ENCODE results near the gene GATAD1.
"Not testable (repeated sequence)": the region's sequence is repeated elsewhere in the genome, so short reads cannot be mapped to it uniquely, and the experiment has no call there.

GATAD1 gene, protein sequence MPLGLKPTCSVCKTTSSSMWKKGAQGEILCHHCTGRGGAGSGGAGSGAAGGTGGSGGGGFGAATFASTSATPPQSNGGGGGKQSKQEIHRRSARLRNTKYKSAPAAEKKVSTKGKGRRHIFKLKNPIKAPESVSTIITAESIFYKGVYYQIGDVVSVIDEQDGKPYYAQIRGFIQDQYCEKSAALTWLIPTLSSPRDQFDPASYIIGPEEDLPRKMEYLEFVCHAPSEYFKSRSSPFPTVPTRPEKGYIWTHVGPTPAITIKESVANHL

DNA sequence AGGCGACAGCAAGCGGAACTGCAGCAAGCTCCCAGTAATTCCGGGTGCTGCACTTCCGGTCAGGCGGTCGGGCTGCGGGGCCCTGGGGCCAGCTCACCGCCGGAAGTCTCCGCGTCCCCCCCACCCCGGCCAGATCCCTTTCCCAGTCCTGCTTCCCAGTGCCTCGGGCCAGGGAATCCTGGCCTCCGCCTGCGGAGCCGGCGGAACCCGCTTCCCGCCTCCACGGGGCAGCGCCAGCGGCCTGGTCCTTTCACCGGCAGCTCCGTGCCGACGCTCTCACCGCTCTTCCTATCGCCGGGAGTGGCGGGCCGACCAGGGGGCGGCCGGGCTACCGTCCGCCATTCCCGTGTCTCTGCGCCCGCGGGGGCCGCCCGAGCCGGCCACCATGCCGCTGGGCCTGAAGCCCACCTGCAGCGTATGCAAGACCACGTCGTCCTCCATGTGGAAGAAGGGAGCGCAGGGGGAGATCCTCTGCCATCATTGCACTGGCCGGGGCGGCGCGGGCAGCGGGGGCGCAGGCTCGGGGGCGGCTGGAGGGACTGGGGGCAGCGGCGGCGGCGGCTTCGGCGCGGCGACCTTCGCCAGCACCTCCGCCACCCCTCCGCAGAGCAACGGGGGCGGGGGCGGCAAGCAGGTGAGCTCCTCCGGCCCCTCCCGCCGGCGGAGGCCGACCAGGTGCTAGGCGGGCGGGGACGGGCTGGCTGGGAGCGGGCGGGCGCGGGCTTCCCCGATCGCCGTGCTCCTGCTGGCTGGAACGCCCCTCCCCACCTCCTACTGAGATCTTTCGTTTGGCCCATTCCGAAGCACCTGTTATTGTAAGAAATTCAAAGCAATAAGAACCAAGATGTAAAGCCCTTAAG lies at the start of gene GATAD1:
TSS of gene GATAD1 (plus strand) at position 138 of the 860 bp plus-strand sequence. CDS start at position 386, 248 bp downstream.
- FAIRE-seq = no peak

DNA sequence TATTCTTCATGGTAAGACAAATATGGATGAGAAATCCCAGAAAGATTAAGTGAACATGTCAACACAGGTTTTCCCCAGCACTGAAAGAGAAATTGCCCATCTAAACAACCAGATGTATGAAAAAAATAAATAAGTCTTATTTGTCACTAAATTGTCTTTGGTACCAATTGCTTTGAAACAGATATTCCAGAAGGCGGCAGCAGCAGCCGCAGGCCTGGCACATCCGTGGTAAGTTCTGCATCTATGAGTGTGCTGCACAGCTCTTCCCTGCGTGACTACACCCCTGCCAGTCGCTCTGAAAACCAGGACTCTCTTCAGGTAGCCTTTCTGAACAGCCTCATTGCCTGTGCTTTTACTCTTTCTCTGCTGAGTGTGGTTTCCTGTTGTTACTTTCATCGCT lies 49.7 kb upstream of the GATAD1 start:
- no peak for FAIRE-seq

DNA sequence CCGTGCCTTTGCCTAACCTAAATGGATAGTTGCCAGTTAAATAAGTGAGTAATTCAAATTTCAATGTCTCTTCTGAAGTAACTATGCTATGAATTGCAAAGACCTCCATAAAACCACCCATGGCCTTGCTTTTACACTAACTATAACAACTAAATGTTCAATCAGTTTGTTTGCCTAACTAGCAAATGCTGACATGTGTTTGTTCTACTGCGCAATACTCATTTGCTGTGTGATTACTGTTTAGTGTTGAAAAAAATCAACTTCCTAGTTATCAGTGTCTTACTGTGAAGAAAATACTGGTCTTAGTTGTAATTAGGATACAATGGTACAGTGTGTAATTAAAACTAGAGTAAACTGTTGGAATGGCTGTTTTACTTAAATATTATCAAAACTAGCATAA lies 47.3 kb upstream of the GATAD1 start:
- no peak for FAIRE-seq

DNA sequence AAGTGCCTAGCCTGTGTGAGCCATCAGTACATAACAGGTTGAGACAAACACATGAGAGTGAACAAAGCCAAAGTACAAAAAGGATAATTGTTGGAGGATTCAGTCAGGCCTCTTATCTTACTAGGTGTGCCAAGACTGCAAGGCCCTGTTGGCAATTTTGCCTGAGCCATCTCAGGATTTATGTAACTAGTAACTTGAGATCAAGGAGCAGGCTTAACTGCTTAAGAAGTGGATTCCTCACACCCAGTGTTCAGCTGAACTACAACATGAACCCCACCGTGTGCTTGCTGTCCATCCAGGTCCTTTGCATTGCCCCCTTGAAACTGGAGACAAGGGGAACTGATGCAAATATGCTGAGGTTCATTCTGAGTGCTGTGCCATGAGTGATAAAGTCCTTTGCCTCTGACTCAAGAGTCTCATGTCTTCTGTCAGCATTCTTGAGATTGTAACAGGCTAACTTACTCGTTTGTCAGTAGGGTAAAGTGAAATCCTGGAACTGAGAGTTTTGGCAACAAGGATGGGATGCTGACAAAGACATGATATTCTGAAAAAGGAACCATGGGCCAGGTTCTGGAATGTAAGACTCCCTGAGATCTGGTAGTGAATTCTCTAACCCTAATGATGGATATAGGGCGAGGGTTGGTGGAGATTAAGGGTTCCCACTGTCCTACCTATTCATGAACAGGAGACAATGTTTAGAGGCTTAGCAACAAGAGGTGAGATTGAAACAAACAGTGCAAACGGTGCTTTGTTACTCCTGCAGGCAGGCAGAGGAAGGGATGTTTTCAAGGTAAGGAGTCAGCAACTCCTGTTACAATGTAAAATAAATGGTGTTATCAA lies 44.1 kb upstream of the GATAD1 start:
- no peak for FAIRE-seq

DNA sequence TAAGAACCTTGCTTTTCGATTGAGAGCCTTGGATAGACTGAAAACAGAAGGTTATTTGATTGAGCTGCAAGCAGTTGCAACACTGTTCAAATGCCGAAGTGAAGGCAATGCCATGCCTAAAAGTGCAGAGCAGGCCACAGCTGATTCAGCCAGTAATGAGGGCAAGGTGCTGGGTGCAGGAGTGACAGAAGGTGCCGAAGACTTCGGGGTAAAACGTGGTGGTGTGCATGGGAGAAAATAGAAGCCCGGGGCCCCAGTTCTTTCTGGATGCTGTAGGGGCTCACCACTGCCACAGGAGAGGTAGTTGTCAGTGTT lies 43.6 kb upstream of the GATAD1 start:
- FAIRE-seq = no peak

DNA sequence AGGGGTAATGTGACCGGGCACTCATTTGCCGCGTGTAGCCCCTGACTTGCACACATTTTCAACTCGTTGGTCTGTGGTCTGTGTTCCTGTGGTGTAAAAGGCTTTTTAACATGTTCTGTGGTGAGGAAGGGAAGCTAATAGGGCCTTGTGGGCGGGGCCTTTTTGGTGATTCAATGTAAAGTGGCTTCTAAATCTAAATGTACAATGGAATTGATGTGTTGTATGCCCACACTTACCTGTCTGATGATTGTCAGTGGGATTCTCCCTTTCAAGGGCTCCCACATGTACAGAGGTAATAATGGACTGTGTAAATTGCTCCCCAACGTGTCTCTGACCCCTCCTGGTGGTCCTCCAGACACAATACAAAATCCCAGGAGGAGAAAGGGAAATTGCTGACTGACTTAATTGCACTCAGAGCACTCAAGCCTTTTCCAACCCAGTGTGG lies 43.1 kb upstream of the GATAD1 start:
- no peak for FAIRE-seq

DNA sequence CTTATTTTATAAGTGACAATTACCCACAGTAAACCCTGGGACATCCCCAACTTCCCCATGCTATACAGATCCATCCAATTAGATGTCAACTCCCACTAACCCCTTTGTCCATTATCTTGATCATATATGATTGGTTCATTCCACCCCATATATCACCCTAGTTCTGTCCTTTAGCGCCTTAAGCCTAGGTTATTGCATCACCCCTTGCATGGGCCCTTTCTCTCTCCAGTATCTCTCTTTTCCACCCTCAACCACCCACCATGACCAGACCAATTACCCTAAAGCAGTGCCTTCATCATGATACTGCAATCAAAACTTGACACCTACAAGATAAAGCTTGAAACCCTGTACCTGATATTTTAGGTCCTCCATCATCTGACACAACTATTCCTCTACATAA lies 37.9 kb upstream of the GATAD1 start:
- FAIRE-seq = no peak

DNA sequence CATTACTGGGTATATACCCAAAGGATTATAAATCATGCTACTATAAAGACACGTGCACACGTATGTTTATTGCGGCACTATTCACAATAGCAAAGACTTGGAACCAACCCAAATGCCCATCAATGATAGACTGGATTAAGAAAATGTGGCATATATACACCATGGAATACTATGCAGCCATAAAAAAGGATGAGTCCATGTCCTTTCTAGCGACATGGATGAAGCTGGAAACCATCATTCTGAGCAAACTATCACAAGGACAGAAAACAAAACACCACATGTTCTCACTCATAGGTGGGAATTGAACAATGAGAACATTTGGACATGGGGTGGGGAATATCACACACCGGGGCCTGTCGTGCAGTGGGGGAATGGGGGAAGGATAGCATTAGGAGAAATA lies 37.1 kb upstream of the GATAD1 start:
- FAIRE-seq = not testable (repeated sequence)

DNA sequence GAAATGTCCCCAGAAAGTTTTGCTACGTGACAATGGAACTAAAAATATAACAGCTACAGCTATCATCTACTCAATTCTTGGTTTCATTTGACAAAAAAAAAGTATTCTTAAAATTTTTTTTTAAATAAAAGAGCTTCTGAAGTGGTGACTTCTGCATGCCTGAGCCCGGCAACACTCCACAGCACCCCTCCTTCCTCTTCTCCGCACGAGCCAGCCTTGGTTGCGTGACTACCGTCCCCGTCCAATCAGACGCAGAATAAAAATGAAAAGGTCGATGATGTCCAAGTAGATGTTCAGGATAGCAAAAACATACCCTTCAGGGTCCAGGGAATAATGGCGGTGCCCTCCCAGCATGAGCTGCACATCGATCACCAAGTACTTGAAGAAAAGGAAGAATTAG lies 34.5 kb upstream of the GATAD1 start:
- no peak for FAIRE-seq

DNA sequence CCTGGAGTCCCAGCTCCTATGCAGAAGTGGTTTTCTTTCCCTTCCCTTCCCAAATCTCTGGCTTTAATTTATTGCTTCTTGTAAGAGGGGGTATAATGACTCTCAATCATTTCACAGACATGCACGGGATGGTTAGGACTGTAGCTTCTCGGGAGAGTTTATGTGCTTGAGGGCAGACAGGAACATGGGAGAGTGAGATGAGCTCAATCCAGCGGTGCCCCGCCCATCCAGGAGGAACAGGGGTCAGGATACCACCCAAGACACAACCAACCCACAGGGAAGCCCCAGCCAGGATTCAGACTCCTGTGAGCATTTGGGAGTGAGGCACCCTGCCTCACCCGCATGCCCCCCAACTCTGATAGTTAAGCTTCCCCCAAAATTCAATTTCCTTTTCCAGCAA lies 33.7 kb upstream of the GATAD1 start:
- FAIRE-seq = no peak

DNA sequence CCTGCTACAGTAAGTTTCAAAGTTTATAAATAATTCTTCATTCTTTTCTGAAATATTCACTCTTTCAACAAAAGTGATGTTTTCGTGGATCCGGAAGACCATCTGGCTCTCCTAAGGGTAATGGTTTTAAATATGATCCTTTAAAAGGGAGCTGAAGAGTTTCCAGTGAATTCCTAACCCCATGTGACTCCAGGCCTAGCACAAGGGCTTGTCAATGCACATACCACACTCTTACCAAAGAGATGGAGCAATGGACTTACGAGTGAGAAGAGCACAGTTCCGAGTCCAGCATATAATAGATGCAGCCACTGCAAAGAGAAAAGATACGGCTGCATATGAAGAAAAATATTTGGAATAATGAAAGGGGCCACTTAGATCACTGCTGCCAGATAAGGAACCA lies 32.1 kb upstream of the GATAD1 start:
- FAIRE-seq = no peak

DNA sequence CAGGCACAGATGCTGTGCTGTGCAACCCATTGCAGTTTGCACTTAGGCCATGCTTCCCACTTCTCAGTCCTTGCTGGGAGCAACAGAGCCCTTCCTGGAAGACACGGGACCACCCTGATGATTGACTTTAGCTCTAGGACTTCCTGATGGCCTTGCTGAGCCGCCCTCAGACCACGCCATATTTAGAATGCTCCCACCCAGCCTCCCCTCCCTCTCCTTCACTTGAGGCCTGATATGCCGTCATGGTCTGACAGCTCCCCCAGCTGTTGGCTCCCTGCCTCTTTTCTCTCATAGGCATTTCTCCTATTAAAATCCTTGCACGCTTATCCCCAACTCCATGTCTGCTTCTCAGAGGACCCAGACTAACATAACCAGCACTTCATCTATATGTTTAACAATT lies 29.4 kb upstream of the GATAD1 start:
- FAIRE-seq = no peak

DNA sequence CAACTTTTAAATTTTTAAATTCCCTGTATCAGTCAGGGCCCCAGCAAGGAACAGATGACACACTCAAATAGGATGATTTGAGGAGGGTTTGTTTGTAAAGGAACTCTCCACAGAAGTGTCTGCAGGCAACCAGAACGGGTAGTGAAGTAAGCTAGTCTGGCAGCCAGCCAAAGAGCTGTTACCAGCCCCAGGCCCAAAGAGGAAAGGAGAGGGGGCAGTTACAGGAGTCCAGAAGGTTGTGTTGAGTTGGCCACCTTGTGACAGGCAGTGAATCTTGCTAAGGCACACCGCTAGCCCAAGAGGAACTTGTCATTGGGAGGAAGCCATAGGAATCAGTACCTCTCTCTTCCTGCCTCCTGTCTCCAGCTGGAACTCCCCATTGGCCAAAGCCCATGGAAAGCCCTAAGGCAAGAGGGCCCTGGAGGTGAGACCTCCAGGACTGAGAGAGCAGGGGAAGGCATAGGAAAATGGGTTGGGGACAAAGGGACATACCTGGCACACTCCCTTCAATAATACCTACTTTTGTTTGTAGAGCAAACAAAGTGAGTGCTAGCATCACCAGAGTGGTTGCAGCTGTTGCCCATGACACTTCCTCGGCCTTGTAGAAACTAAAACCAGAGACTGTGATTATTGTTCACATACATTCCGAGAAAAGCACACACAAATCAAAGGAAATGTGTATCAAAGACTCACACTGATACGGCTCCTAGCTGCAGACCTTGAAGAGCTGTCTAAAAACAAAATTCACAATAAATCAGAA lies 25.4 kb upstream of the GATAD1 start:
- FAIRE-seq = no peak

DNA sequence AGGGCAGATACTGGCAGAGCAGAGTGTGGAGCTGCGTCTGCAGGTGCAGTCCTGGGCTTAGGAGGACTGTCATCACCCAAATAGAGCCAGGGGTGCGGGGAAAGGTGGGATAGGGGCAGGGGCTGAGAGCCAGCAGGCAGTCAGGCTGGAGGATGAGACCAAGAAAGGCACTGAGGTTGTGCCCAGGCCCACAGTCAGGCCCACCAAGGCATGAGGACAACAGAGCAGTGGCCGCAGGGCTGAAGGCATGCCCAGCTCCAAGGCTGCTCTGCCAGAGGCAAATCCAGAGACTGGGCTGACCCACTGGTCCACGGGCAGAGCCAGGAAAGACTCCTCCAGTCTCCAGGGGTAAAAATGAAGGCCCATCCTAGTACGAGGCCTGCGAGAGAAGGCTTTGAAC lies 24.4 kb upstream of the GATAD1 start:
- FAIRE-seq = no peak

DNA sequence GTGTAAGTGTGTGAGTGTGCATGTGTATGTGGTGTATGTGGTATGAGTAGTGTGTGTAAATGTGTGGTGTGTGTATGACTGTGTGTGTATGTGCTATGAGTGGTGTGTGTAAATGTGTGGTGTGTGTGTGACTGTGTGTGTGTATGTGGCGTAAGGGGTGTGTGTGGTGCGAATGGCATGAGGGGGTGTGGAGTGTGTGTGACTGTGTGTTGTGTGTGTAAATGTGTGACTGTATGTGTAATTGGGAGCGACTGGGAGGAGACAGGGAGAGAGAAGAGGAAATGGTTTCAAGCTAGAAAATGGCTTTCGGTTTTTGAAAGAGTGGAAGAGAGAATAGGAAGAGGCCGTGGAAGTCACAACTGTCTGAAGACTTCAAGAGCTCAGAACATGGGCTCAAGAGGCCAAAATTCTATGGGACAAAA lies 23.6 kb upstream of the GATAD1 start:
- FAIRE-seq = no peak

DNA sequence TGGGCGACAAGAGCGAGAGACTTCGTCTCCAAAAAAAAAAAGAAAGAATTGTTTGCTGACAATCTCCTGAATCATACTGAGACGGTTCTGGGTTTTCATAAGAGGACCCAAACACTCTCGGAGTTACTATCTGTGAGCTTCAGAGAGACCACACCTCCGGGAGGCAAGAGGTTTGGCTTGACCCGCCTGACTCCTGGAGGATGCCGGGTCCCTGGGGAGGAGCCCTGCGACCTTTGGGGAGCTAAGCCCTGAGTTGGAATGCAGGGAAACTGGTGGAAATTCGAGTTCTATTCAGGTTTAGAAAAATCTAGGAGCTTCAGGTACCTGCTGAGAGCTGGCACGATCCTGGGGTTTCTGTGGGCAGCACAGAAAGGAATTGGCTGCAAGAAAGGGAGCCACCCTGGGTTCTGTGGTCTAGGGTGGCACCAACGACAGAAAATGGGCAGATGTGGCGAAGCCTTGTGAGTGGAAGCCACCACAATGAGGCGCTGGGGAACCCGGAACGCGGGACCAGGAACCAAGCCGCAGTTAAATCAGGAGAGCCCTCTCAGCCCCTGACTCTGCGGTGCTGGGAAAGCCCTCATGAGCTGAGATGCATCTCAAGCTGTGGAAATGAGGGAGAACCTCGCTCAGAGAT lies 21.9 kb upstream of the GATAD1 start:
- no peak for FAIRE-seq

DNA sequence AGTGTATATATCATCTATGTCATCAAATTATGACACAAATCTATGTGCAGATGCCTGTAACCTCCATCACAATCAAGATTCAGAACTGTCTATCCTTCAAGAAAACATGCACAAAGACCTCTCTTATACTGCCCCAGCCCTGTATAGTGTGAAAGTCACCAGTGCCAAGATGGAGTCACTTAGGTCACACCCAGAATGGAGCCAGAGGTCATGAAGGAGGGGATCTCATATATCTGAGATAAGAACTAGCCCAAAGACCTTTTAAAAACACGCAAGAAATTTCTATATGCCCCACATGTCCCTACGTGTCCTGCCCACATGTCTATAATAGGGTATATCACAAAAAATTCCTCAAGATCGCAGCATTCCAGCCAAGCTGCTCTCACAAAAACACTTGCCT lies 20.1 kb upstream of the GATAD1 start:
- no peak for FAIRE-seq

DNA sequence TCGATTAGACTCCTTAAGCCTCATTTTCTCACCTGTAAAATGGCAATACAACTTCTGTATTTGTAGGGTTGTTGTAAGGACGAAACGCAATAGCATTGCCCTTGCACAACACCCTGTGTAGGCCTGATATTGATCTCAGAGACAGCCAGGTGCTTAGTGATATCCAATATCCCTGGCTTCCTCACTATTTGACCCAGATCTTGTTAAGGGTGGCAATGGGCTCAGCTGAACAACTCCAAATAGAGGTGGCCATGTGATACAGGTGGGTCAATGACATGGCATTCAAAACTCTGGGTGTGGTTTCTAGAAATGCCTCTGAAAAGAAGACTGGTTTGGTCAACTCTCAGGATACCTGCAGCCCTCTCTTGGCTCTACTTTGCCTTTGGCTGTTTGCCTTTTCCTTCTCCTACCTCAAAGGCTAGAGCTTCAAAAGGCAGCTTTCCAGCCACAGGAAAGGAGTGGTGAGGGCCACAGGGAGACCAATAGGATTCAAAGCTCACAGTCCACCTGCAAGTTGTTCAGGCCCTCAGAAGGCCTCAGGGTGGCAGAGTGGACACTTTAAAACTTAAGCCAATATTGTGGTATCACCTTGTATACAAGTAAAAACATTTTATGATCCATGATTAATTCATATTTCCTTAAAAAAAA lies 14.9 kb upstream of the GATAD1 start:
- FAIRE-seq = no peak

DNA sequence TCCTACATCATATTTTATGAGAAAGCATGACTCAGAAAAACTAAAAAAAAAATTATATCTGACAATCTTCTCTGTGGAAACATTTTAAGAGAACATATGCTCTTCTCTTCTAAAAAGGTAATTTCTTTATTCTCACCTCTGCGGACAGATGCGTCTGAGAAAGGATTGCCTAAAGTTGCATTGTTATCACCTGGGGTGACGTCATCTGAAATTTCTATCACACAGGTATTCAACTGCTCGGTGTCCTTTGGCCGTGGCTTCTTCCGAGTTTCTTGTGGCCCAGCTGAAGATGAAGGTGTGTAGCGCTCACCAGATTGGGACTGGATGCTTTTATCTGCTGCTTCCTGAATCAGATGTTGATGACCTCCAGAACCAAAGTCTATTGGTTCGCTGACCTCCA lies 14.3 kb upstream of the GATAD1 start:
- FAIRE-seq = no peak

DNA sequence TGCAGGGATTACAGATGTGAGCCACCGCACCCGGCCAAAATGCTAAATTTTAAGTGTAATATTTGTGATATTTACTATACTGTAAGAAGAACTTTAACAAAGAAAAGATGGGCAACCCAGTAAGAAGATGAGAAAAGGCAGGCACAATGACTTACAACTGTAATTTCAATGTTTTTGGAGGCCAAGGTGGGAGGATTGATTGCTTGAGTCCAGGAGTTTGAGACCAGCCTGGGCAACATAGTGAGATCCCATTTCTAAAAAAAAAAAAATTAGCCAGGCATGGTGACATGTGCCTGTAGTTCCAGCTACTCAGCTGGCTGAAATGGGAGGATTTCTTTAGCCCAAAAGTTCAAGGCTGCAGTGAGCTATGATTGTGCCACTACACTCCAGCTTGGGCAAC lies 11.7 kb upstream of the GATAD1 start:
- no peak for FAIRE-seq

DNA sequence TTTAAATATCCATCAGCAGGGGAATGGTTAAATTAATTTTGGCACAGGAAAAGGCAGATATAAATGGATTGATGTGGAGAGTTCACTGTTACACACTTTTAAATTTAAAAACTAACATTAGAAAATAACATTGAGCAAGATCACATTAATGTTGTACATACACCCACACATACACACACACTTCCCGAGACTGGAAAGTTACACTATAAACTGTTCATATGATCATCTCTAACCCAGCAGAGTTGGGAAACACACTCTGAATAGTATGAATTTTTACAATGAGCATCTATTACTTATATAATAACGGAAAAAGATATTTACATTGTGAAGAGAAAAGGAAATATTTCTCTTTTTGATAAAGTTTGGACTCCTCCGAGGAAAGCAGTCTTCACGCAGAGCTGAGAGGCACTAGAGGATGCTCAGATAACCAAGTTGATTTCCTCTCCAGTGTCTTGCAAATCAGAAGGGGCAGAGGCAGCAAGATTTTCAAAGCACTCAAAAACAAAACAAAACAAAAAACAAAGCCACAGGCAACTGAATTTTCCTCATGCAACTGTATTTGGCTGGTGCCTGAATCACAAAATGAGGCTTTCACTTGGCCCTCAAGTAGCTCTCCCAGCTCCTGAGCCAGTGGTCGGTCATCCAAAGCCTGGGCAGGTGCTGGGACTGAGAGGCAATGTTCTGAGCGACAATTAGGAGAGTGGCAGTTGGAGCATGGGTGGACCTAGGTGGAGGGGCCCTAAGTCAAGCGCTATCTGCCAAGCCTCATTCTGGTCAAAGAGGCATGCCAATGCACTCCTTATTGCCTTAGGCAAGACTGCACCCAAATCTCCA lies 10.5 kb upstream of the GATAD1 start:
- no peak for FAIRE-seq
